ENCODE data around the gene ISG15.
"Not testable (repeated sequence)": the region's sequence is repeated elsewhere in the genome, so short reads cannot be mapped to it uniquely, and the experiment has no call there.

ISG15 gene

GRCh38 chr1:975896-976683 is 37.2 kb upstream of the ISG15 start:
- DNase-seq = peak; percentile 67

- DNase-seq = not testable (repeated sequence)
Observed at GRCh38 chr1:976791-977190, 36.5 kb upstream of the ISG15 start.

- DNase-seq = no peak
Observed at GRCh38 chr1:978069-978834, 35.0 kb upstream of the ISG15 start.

GRCh38 chr1:978835-979743 is 34.2 kb upstream of the ISG15 start:
- DNase-seq = no peak

GRCh38 chr1:979744-980072 is 33.6 kb upstream of the ISG15 start:
- no peak for DNase-seq

- DNase-seq = no peak
Observed at GRCh38 chr1:980137-980571, 33.1 kb upstream of the ISG15 start.

GRCh38 chr1:980602-981395 is 32.5 kb upstream of the ISG15 start:
- no peak for DNase-seq

- no peak for DNase-seq
Observed at GRCh38 chr1:981491-981954, 31.8 kb upstream of the ISG15 start.

GRCh38 chr1:981955-982558 is 31.2 kb upstream of the ISG15 start, which contains the start of gene PERM1:
PERM1 (minus strand) TSS chr1:982093; CDS start chr1:981029, 1,064 bp downstream.
- DNase-seq = no peak

GRCh38 chr1:982765-983436 is 30.4 kb upstream of the ISG15 start:
- no peak for DNase-seq

- DNase-seq = no peak
Observed at GRCh38 chr1:983798-984475, 29.4 kb upstream of the ISG15 start.

GRCh38 chr1:984476-984814 is 28.9 kb upstream of the ISG15 start:
- DNase-seq = no peak

- DNase-seq = no peak
Observed at GRCh38 chr1:985126-985525, 28.2 kb upstream of the ISG15 start.

- not testable (repeated sequence) for DNase-seq
Observed at GRCh38 chr1:988061-988460, 25.2 kb upstream of the ISG15 start.

GRCh38 chr1:991275-991674 is 22.0 kb upstream of the ISG15 start:
- DNase-seq = not testable (repeated sequence)

GRCh38 chr1:991895-992294 is 21.4 kb upstream of the ISG15 start:
- no peak for DNase-seq

GRCh38 chr1:992362-992761 is 20.9 kb upstream of the ISG15 start:
- DNase-seq = no peak

GRCh38 chr1:993379-993995 is 19.8 kb upstream of the ISG15 start:
- DNase-seq = no peak

- not testable (repeated sequence) for DNase-seq
Observed at GRCh38 chr1:994546-994945, 18.8 kb upstream of the ISG15 start.

All from NCI-H2227 treated with DMSO at 0.1 percent for 48 hours (cell line).